HCT116 (cell line): Measurements from ENCODE around the gene DCUN1D1. TPM values are rescaled to one million over a fixed set of nuclear protein-coding genes. Genes with fewer than 3 reads are reported as not detected.

Experiments used
- ATAC-seq: fragments of 200-7000 bp; cut with Tn5 transposase; 2 replicates; pipeline ENCODE4 v1.9.1; 2020; ENCODE audit warnings: mild to moderate bottlenecking, moderate library complexity
- BruUV-seq: library from RNA; stranded (reverse); fragments of 400-500 nt; replicated peaks from 2 replicates; lab custom pipeline; 2021; lab: Mats Ljungman, UMichigan
- CTCF ChIA-PET: fragments of 300-600 bp; sonication (Branson Sonifier 250); formaldehyde crosslinking; loops from one replicate; lab custom pipeline; 2021; ENCODE audit warnings: antibody characterized with exemption; lab: Charles Lee
- POLR2A ChIA-PET: fragments of 300-600, 350-600 bp; sonication (Branson Sonifier 250); formaldehyde crosslinking; loops from one replicate; lab custom pipeline; 2021; ENCODE audit warnings: antibody characterized with exemption; lab: Charles Lee
- RAD21 ChIA-PET, 2 experiments: fragments of 300-600 bp; sonication (Branson Sonifier 250); formaldehyde crosslinking; loops; one replicate each; lab custom pipeline; 2023; ENCODE audit warnings: low total read pairs in 2 of 2; ENCODE audit not compliant: uncharacterized antibody in 2 of 2, unreplicated experiment in 2 of 2, low non-redundant PET in 1 of 2; lab: Charles Lee
- DNase-seq: peaks from one replicate; pipeline ENCODE4 v3.0.0-alpha.2; 2010; ENCODE audit warnings: low read depth, low spot score
- H2AFZ ChIP-seq: fragments of 200-600 bp; shearing (Covaris generic), sonication (generic); 2 replicates; pipeline ENCODE4 v1.6.1; 2017; ENCODE audit warnings: low read depth, mixed run types, mixed read lengths, antibody characterized with exemption, low read length; ENCODE audit not compliant: poor library complexity, severe bottlenecking
- H3K27ac ChIP-seq: 2 replicates; pipeline ENCODE4 v1.5.1; 2012; ENCODE audit warnings: low read depth, low read length
- H3K27me3 ChIP-seq: fragments of 200-600 bp; sonication (generic); 2 replicates; pipeline ENCODE4 v1.6.1; 2016; ENCODE audit warnings: mixed run types, low read length, mixed read lengths; ENCODE audit not compliant: insufficient read depth
- H3K36me3 ChIP-seq, 2 experiments: fragments of 200-500 bp in 1 of 2; fragments of 200-600 bp in 1 of 2; sonication (Bioruptor generic) in 1 of 2; sonication (generic) in 1 of 2; 2 replicates each; pipeline versions ENCODE4 v1.5.1 to v1.6.1; 2014 to 2016; ENCODE audit warnings: low read length in 2 of 2, inconsistent platforms in 1 of 2, mixed read lengths in 1 of 2, mixed run types in 1 of 2; ENCODE audit not compliant: insufficient read depth in 2 of 2, control insufficient read depth in 1 of 2
- H3K4me1 ChIP-seq, 2 experiments: fragments of 200-600 bp in 1 of 2; sonication (generic) in 1 of 2; 2 replicates each; pipeline versions ENCODE4 v1.5.1 to v1.6.1; 2012 to 2017; ENCODE audit warnings: low read length in 2 of 2, inconsistent platforms in 1 of 2, mild to moderate bottlenecking in 1 of 2, mixed read lengths in 1 of 2, mixed run types in 1 of 2, moderate library complexity in 1 of 2; ENCODE audit not compliant: insufficient read depth in 2 of 2, control insufficient read depth in 1 of 2
- H3K4me2 ChIP-seq: fragments of 200-600 bp; sonication (generic); 2 replicates; pipeline ENCODE4 v1.6.1; 2017; ENCODE audit warnings: mixed run types, low read length, mixed read lengths
- H3K4me3 ChIP-seq, 2 experiments: fragments of 200-600 bp in 1 of 2; sonication (generic) in 1 of 2; replicated peaks in 1 of 2; 2 replicates each; pipeline ENCODE4 v1.5.1; 2011 to 2016; ENCODE audit warnings: low read length in 2 of 2, control low read depth in 1 of 2, low read depth in 1 of 2, mild to moderate bottlenecking in 1 of 2, mixed read lengths in 1 of 2, mixed run types in 1 of 2
- H3K79me2 ChIP-seq: fragments of 200-600 bp; sonication (generic); 2 replicates; pipeline ENCODE4 v1.6.1; 2017; ENCODE audit warnings: mild to moderate bottlenecking, mixed run types, low read length, moderate library complexity, mixed read lengths; ENCODE audit not compliant: insufficient read depth
- H3K9ac ChIP-seq: fragments of 200-600 bp; sonication (generic); 2 replicates; pipeline ENCODE4 v1.6.1; 2016; ENCODE audit warnings: low read length, mixed read lengths
- H3K9me2 ChIP-seq: fragments of 200-600 bp; sonication (generic), shearing (Covaris generic); 2 replicates; pipeline ENCODE4 v1.6.1; 2017; ENCODE audit warnings: mixed run types, mild to moderate bottlenecking, moderate library complexity; ENCODE audit not compliant: insufficient read depth
- H3K9me3 ChIP-seq, 2 experiments: fragments of 200-500 bp in 1 of 2; fragments of 200-600 bp in 1 of 2; sonication (Bioruptor generic) in 1 of 2; sonication (generic) in 1 of 2; 2 replicates each; pipeline ENCODE4 v1.6.1; 2014 to 2017; ENCODE audit warnings: low read length in 2 of 2, mixed read lengths in 2 of 2, inconsistent platforms in 1 of 2, low read depth in 1 of 2, mild to moderate bottlenecking in 1 of 2, mixed run types in 1 of 2, moderate library complexity in 1 of 2; ENCODE audit not compliant: control insufficient read depth in 1 of 2, insufficient read depth in 1 of 2
- H4K20me1 ChIP-seq: fragments of 200-600 bp; sonication (generic), shearing (Covaris generic); 2 replicates; pipeline ENCODE4 v1.6.1; 2017; ENCODE audit warnings: mixed run types, mild to moderate bottlenecking, moderate library complexity; ENCODE audit not compliant: insufficient read depth
- CBX3 ChIP-seq: IDR thresholded peaks from 2 replicates; pipeline ENCODE4 v1.6.1; 2012; ENCODE audit warnings: low read depth
- CEBPB ChIP-seq: IDR thresholded peaks from 2 replicates; pipeline ENCODE4 v1.6.1; 2012; ENCODE audit warnings: low read depth
- MAX ChIP-seq: IDR thresholded peaks from 2 replicates; pipeline ENCODE4 v1.6.1; 2012
- POLR2A ChIP-seq: IDR thresholded peaks from 2 replicates; pipeline ENCODE4 v1.7.0; 2011; ENCODE audit warnings: borderline replicate concordance; ENCODE audit not compliant: insufficient read depth, insufficient read length; ENCODE audit errors: extremely low read depth
- SP1 ChIP-seq: IDR thresholded peaks from 2 replicates; pipeline ENCODE4 v1.6.1; 2012; ENCODE audit warnings: low read depth
- SRF ChIP-seq: IDR thresholded peaks from 2 replicates; pipeline ENCODE4 v1.6.1; 2012; ENCODE audit warnings: low read depth
- intact Hi-C: fragments of 100-400 bp; cut with micrococcal nuclease; formaldehyde crosslinking; loops from 2 replicates; pipeline ENCODE4 v1.10.0; 2022
- total RNA-seq: library from RNA; stranded (reverse); gene quantifications from one replicate; pipeline ENCODE4 v1.2.1, GENCODE V29; 2021; ENCODE audit not compliant: unreplicated experiment

DCUN1D1 gene
- total RNA-seq, 1 experiment from 2014 or later = 46.9 TPM

DNA sequence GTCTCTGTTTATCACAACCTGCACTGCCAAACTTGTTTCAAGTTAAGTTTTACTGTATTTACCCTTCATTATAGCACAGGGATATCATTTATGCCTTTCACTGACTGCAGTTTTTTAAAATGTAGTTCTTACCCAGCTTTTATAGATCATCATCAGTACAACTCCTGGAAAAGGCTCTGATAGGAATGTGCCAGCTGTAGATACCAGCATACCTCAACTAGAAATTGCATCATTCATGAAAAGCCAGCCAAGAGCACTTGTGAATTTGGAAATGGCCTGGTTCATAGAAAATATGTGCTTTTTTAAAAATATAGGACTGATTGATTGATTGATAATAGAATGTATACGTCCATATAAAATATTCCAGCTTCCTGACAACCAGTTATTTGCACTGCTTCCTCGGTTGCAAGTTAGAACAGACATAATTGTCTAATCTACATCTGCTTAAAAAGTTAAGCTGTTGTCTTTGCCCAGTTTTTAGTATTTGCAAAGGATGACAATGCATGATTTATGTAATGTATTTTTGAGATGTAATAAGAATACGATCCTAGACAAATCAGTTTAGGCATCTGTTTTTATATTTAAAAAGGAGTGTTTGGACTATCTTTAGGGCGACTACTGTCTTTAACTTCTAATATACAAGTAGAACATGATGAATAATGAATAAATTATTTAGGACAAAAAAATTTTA is 58.5 kb downstream of the DCUN1D1 start:
- Histone ChIP-seq H3K9me3 (no peaks in the 10 kb centered on the region), H3K79me2 (no peaks in the 10 kb centered on the region), H4K20me1 (no peaks in the 10 kb centered on the region), H3K4me1 (peaks cover 9 to 12% of the 10 kb centered on the region in 2 experiments), H3K27me3 (no peaks in the 10 kb centered on the region), H3K27ac (no peak overlapping the region), H2AFZ (no peak overlapping the region), H3K4me2 (no peak overlapping the region), H3K9ac (no peak overlapping the region), H3K9me2 (no peaks in the 10 kb centered on the region), H3K36me3 (no peaks in the 10 kb centered on the region), H3K4me3 (no peak overlapping the region)
- BruUV-seq = no TSS peak
- RAD21 ChIA-PET = no interaction called here
- POLR2A ChIA-PET = no interaction called here
- no peak for TF ChIP-seq POLR2A
- TF ChIP-seq SP1 = no peak
- 0 out of 2 replicates have a peak, but pooled peaks have one; percentile 14 for TF ChIP-seq CEBPB
- 0 out of 2 replicates have a peak, but pooled peaks have one; percentile 19 for TF ChIP-seq SRF
- ATAC-seq = no peak
- no peak for DNase-seq
- CTCF ChIA-PET = no interaction called here
- intact Hi-C loops = no loop called here

- Histone ChIP-seq H3K4me1 (peaks cover 9 to 12% of the 10 kb centered on the region in 2 experiments), H3K9me3 (no peaks in the 10 kb centered on the region), H3K27ac (no peak overlapping the region), H3K9ac (no peak overlapping the region), H4K20me1 (no peaks in the 10 kb centered on the region), H3K27me3 (no peaks in the 10 kb centered on the region), H3K9me2 (no peaks in the 10 kb centered on the region), H3K4me3 (no peak overlapping the region), H2AFZ (no peak overlapping the region), H3K36me3 (no peaks in the 10 kb centered on the region), H3K79me2 (no peaks in the 10 kb centered on the region), H3K4me2 (peak overlapping the region; percentile 34)
- CTCF ChIA-PET = no interaction called here
- no TSS peak for BruUV-seq
- POLR2A ChIA-PET = no interaction called here
- peak; percentile 98 for ATAC-seq
- peak; percentile 19 for DNase-seq
- intact Hi-C loops = no loop called here
- RAD21 ChIA-PET = no interaction called here
- TF ChIP-seq MAX (peak; percentile 28; the same call in 1 of the 2 replicates), CBX3 (no peak)
Observed at GRCh38 chr3:182920515-182921084, 59.7 kb downstream of the DCUN1D1 start.
